Large intestine (tissue), 3 donors: ENCODE measurements around the gene MAP6. TPM values are rescaled to one million over a fixed set of nuclear protein-coding genes. Genes with fewer than 3 reads are reported as not detected.
"Not testable (repeated sequence)": the region's sequence is repeated elsewhere in the genome, so short reads cannot be mapped to it uniquely, and the experiment has no call there.

ENCODE experiments used
- DNase-seq, 2 donors: peaks; one replicate each; pipeline versions ENCODE4 v3.0.0 to v3.0.0-alpha.2; 2013
- H3K27ac ChIP-seq: one replicate; pipeline ENCODE4 v1.5.1; 2013; ENCODE audit warnings: low read length
- H3K27me3 ChIP-seq: 2 replicates; pipeline ENCODE4 v1.6.1; 2013; ENCODE audit warnings: low read length; ENCODE audit not compliant: control insufficient read depth, insufficient read depth
- H3K36me3 ChIP-seq: 2 replicates; pipeline ENCODE4 v1.6.1; 2013; ENCODE audit warnings: low read length; ENCODE audit not compliant: control insufficient read depth, insufficient read depth
- H3K4me1 ChIP-seq: one replicate; pipeline ENCODE4 v1.6.1; 2013; ENCODE audit warnings: low read length; ENCODE audit not compliant: control insufficient read depth, insufficient read depth
- H3K4me3 ChIP-seq: one replicate; pipeline ENCODE4 v1.5.1; 2013; ENCODE audit warnings: low read length
- H3K9me3 ChIP-seq: one replicate; pipeline ENCODE4 v1.6.1; 2013; ENCODE audit warnings: mild to moderate bottlenecking, low read depth, low read length, moderate library complexity; ENCODE audit not compliant: control insufficient read depth
- WGBS: methylation state at CpG from one replicate; pipeline ENCODE4 v1.1.5; 2013; ENCODE audit warnings: low lambda C conversion rate; ENCODE audit not compliant: insufficient coverage; 5-methylcytosine and 5-hydroxymethylcytosine counted together
- polyA plus RNA-seq: library from polyadenylated mRNA; unstranded; fragments of 120-200 nt; gene quantifications from one replicate; pipeline ENCODE4 v1.2.1, GENCODE V29; 2013

The MAP6 gene
- polyA plus RNA-seq, 1 donor: 20.1 TPM

DNA sequence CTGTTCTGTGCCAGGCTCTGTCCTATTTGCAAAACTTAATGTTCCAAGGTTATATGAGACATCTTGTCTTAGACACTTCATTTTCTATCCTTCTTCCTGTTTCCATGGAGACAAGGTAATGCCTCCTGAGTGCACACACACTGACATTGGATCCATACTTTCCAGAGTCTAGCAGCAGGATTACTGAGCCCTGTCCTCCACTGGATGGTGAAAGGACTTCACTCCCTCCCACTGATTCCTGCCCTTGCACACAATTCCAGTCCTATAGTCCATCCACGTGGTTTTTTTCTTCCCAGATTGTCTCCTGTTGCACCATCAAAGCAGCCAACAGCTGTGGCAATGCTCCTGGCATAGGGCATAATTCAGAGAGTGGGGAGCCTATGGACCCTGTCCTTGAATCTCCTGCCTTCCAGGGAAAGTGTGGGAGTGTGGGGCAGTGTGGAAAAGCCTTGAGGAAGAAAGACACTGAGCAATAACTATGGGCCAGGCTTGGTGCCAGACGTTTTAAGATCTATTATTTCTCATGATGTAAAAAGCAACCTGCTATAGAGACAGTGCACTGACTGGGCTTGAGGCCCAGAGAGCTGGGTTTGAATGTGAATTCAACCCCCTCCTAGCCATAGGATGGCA, 75.4 kb downstream of the MAP6 start:
- Histone ChIP-seq H3K27ac (peak overlapping the region; percentile 31), H3K4me1 (peaks cover 33% of the 10 kb centered on the region), H3K36me3 (no peaks in the 10 kb centered on the region), H3K9me3 (no peaks in the 10 kb centered on the region), H3K27me3 (no peaks in the 10 kb centered on the region), H3K4me3 (no peak overlapping the region)
- no CpG with 5 or more reads among the region's 2 CpGs for WGBS
- peak; percentile 82 to 89 for DNase-seq

GRCh38 chr11:75592715-75593114, 76.1 kb downstream of the MAP6 start:
- Histone ChIP-seq H3K9me3 (no peaks in the 10 kb centered on the region), H3K4me1 (peaks cover 35% of the 10 kb centered on the region), H3K4me3 (no peak overlapping the region), H3K36me3 (no peaks in the 10 kb centered on the region), H3K27me3 (no peaks in the 10 kb centered on the region), H3K27ac (peak overlapping the region; percentile 31)
- WGBS: no CpG with 5 or more reads among the region's 2 CpGs
- no peak for DNase-seq

- no peak overlapping the region for H3K4me3 ChIP-seq
- 75% methylated on average over 2 of the region's 6 CpGs for WGBS
- no peaks in the 10 kb centered on the region for H3K27me3 ChIP-seq
- H3K9me3 ChIP-seq: no peaks in the 10 kb centered on the region
- H3K4me1 ChIP-seq: peaks cover 38% of the 10 kb centered on the region
- no peak for DNase-seq
- no peak overlapping the region for H3K27ac ChIP-seq
- H3K36me3 ChIP-seq: no peaks in the 10 kb centered on the region
These were observed 76.9 kb downstream of the MAP6 start for GRCh38 chr11:75591966-75592365.

- H3K4me1 ChIP-seq: peaks cover 38% of the 10 kb centered on the region
- no peak for DNase-seq
- no peak overlapping the region for H3K4me3 ChIP-seq
- H3K9me3 ChIP-seq: no peaks in the 10 kb centered on the region
- H3K36me3 ChIP-seq: no peaks in the 10 kb centered on the region
- no peaks in the 10 kb centered on the region for H3K27me3 ChIP-seq
- no peak overlapping the region for H3K27ac ChIP-seq
- no CpG with 5 or more reads among the region's 8 CpGs for WGBS
These were observed 77.5 kb downstream of the MAP6 start for GRCh38 chr11:75591371-75591770.

DNA sequence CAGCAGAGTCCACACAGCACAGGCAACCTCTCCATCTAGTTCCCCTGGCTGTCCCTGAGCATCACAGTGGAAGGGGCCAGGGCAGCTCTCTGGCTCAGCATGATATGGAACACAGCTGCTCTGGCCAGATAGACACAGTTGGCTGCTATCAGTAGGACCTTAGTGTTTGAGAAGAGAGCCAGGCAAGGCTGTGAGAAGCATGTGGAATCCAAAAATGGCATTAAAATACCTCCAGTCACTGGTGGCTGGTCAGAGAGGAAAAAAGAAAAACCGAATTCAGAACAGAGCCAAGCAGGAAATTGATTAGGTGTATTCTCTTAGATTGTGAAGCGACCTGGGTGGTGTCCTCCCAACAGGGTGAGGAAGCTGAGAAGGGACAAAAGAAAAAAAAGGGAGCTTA, 78.9 kb downstream of the MAP6 start:
- H3K27ac ChIP-seq: no peak overlapping the region
- H3K27me3 ChIP-seq: no peaks in the 10 kb centered on the region
- H3K4me3 ChIP-seq: no peak overlapping the region
- H3K36me3 ChIP-seq: no peaks in the 10 kb centered on the region
- H3K4me1 ChIP-seq: peaks cover 38% of the 10 kb centered on the region
- no peak for DNase-seq
- 100% methylated on average over 2 of the region's 2 CpGs for WGBS
- no peaks in the 10 kb centered on the region for H3K9me3 ChIP-seq

- Histone ChIP-seq H3K9me3 (no peaks in the 10 kb centered on the region), H3K4me3 (no peak overlapping the region), H3K27ac (peak overlapping the region; percentile 66), H3K27me3 (no peaks in the 10 kb centered on the region), H3K36me3 (no peaks in the 10 kb centered on the region), H3K4me1 (peaks cover 40% of the 10 kb centered on the region)
- DNase-seq: peak in 1 of 2 donors; percentile 38
- WGBS: no CpG with 5 or more reads among the region's 7 CpGs
These were observed 79.8 kb downstream of the MAP6 start for GRCh38 chr11:75589051-75589450.

DNA sequence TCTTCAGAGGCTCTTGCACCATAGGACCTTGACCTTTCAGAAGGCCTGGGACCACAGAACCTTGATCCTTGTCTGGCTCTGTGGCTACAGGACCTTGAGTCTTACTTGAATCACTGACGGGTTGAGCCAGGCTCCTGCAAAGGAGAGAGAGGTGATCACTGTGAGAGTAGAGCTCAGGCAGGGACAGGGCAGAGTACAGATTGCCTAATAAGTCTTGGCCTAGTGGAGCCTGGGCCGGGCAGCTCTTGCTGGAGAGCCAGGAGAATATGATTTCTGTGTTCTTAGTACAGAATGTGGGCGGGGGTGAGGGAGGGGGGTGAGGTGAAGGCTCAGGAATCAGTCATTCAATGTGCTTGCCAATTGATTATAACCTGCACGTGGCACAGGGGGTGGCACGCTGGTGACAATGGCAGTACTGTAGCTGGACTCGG, 80.8 kb downstream of the MAP6 start:
- peak overlapping the region; percentile 66 for H3K27ac ChIP-seq
- H3K4me3 ChIP-seq: no peak overlapping the region
- peaks cover 36% of the 10 kb centered on the region for H3K4me1 ChIP-seq
- H3K36me3 ChIP-seq: no peaks in the 10 kb centered on the region
- peak; percentile 87 to 94 for DNase-seq
- WGBS: no CpG with 5 or more reads among the region's 6 CpGs
- H3K9me3 ChIP-seq: no peaks in the 10 kb centered on the region
- H3K27me3 ChIP-seq: no peaks in the 10 kb centered on the region

DNA sequence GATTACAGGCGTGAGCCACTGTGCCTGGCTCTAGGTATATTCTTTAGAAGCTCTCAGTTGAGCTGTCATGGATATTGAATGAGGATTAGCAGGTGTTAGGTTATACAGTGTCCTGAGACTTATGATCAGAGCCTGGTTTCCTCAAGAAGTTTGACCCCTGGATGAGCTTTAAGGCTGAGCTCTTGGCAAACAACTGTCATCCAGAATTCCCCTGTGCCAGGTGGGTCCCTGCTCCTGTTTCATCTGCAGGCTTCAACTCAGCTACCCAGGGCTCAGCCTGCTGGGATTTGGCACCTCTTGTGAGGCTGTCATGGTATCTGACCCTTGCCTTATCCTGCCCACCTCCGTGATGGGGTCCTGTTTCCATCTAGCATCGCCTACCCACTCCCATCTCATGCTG, 82.4 kb downstream of the MAP6 start:
- H3K4me3 ChIP-seq: no peak overlapping the region
- WGBS: no CpG with 5 or more reads among the region's 3 CpGs
- no peak for DNase-seq

GRCh38 chr11:75585293-75585670, 83.6 kb downstream of the MAP6 start:
- H3K27me3 ChIP-seq: no peaks in the 10 kb centered on the region
- no peaks in the 10 kb centered on the region for H3K9me3 ChIP-seq
- no peak overlapping the region for H3K4me3 ChIP-seq
- H3K36me3 ChIP-seq: no peaks in the 10 kb centered on the region
- DNase-seq: no peak
- H3K27ac ChIP-seq: no peak overlapping the region
- no CpG with 5 or more reads among the region's 8 CpGs for WGBS
- peaks cover 30% of the 10 kb centered on the region for H3K4me1 ChIP-seq

More for the DNA sequence above, 82.4 kb downstream of the MAP6 start:
- Histone ChIP-seq H3K27me3 (no peaks in the 10 kb centered on the region), H3K36me3 (no peaks in the 10 kb centered on the region), H3K9me3 (no peaks in the 10 kb centered on the region), H3K4me1 (peaks cover 30% of the 10 kb centered on the region), H3K27ac (no peak overlapping the region)

DNA sequence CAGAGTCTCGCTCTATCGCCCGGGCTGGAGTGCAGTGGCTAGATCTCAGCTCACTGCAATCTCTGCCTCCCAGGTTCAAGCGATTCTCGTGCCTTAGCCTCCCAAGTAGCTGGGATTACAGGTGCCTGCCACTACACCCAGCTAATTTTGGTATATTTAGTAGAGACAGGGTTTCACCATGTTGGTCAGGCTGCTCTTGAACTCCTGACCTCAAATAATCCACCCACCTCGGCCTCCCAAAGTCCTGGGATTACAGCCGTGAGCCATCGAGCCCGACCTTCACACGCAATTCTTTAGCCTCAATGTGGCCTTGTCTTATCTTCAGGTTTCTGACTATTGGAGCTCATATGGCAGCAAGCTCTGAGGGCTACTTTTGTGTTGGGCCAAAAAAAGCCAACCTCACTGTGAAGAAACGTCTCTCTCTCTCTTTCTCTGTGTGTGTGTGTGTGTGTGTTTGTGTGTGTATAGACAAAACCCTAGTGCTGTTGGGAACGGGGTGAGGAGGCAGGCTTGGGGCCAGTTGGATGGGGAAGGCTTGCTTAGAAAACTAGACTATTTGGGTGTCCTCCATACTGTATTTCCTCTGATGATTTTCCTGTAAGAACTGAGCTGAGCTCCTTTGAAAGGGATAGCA, 84.1 kb downstream of the MAP6 start:
- not testable (repeated sequence) for H3K27me3 ChIP-seq, H3K4me3 ChIP-seq, H3K36me3 ChIP-seq, H3K27ac ChIP-seq, H3K9me3 ChIP-seq, DNase-seq
- whole genome bisulfite sequencing: no CpG with 5 or more reads among the region's 12 CpGs
- H3K4me1 ChIP-seq: peaks cover 30% of the 10 kb centered on the region
